GM19351 (cell line): ENCODE results near the gene DNAH17.

ENCODE experiments used
- ATAC-seq: cut with Tn5 transposase; IDR thresholded peaks from one replicate; pipeline ENCODE4 v1.9.1; 2021; ENCODE audit warnings: mild to moderate bottlenecking, moderate library complexity; ENCODE audit not compliant: unreplicated experiment

Gene DNAH17

DNA sequence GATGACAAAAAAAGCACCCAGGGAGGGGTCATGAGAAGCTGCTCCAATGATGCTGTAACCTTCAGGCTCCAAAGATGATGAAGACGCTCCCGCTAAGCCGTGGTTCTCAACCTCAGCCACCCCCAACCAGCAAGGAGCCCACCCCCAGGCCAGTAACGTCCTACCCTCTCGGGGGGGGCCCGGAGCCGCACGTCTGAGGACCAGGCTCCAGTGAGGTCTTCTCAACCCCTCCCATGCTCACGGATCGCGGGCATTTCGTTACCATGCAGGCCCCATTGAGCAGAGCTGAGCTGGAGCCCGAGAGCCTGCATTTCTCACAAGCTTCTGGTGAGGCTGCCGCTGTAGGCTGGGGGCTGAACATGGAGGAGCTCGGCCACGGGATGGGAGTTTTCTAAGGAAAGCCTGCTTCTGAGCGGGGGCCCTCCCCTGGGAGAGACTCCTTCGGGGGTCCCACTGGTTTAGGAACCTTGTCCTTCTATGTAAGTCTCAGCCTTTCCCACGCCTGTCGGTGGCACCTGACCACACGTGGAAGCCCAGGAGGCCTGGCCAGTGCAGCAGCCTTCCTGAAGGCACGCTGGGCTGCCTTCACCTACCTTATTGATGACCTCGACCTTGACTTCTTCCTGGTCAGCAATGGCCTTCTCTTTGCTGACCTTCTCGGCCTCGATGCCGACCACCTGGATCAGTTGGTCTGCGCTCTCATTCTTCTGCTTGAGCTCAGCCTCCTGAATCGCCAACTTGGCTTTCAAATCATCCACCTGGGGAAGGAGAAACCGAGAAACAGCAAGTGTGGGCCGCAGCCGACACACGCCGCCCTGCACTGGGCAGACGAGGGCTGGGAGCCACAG, 116.0 kb downstream of the DNAH17 start:
- ATAC-seq: no peak

DNA sequence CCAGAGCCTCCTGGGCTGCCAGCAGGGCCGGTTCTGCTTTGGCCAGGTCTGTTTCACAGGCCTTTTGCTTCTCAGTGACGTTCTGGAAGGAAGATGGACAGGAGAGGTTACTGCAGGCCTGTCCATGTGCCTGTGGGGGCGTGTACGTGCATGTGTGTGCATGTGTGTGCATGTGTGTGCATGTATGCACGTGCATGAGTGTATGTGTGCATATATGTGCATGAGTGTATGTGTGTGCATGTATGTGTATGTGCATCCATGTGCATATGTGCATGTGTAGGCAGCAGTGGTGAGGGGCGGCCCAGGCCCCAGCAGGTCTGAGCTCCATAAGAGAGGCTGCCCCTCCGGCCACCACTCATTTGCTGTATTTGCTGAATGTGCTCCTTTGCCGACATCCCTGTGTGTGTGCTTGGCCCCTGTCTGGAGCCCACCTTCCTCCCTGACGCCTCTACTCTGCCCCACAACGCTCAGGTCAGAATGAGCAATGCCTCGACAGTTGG, 117.0 kb downstream of the DNAH17 start:
- ATAC-seq: no peak

DNA sequence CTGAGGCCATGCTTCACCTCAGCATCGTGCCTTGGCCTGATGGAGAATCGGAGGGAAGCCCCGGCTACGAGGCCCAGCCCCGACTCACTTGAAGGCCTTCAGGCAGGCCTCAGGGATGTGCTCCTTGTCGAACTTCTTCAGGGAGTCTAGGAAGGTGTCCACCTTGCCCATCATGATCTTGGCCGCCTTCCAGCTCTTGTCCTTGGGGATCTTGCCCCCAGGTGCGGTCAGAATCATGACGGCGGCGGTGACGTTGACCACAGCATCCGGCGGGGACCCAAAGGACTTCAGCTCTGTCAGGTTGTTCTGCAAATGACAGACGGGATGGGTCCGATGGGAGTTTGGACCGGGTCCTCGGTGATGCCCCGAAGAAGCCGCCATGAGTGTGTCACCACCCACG, 117.5 kb downstream of the DNAH17 start:
- ATAC-seq: no peak

DNA sequence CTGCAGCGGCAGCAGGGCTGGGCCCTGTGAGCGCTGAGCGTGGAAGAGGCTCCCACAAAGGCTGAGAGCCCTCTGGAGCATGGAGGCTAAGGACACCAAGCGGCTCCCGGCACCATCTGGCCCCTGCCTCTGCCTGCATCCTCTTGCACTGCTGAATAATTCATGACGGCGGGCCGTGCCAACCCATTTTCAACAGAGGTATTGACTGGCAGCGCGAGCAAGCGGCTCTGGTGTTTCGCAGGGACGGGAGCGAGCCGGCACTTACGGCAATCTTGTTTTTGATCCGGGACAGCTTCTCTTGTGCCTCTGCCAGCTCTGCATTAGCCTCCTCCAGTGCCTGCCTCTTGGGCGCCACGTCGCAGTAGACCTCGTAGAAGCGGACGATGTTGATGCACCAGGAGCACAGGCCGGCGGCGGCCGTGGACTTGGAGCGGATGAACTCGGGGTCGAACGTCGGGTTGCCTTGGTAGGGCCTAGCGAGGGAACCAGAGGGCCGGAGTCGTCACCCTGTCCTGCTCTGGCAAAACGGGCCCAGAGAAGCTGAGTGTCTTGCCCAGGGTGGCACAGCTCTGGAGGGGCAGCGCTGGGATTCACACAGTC, 118.4 kb downstream of the DNAH17 start:
- ATAC-seq: no peak

DNA sequence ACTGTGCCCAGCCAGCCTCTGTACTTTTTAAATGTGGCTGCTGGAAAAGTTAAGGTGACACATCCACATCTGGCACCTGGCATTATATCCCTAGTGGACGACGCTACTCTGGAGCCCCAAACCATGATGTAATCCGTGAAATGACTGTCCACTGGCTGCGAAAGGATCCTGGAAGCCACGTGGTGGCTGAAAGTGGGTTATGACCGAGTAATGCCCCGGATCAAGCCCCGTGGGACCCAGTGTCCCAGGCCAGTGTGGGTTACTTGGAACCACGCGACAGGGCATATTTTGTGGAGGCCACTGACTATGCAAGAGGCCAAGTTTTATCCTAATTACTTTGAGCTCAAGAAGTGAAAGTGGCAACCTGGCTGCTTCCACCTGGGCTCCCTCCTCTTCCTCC, 119.1 kb downstream of the DNAH17 start:
- ATAC-seq: no peak

DNA sequence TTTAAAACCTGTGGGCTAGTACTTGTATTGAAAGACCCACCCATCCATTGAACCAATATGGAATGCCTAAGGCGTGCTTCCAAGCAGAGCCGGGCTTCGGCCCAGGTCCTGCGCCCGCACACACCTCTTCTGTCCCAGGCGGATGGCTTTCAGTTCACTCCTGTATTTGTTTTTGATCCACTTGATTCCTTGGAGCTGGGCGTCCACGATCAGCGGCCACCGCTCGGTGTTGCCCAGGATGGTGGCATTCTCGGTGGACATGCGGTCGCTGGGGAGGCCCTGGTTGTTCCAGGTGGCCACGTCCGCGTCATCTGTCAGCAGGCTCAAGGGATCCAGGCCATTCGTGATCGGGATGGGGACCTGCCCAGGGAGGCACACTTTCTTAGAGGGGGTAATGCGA, 122.8 kb downstream of the DNAH17 start:
- ATAC-seq: no peak

DNA sequence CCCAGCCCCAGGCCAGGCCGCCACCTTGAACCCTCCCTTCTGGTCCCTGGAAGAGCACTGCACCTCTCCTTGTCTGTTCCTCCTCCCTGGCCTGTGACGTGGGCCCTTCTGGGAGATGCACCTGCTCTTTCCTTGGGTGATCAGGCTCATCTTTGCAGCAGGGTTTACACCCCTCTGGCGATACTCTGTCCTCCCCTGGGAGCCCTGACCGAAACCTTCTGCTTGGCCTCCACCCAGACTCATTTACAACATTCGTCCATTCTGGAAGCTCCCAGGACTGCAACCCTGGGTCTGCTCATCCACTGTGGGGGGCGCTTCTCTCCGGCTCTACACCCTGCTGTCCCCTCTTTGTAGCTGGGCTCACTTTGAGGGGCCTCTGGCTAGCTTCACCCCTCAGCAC, 125.4 kb downstream of the DNAH17 start:
- no peak for ATAC-seq

DNA sequence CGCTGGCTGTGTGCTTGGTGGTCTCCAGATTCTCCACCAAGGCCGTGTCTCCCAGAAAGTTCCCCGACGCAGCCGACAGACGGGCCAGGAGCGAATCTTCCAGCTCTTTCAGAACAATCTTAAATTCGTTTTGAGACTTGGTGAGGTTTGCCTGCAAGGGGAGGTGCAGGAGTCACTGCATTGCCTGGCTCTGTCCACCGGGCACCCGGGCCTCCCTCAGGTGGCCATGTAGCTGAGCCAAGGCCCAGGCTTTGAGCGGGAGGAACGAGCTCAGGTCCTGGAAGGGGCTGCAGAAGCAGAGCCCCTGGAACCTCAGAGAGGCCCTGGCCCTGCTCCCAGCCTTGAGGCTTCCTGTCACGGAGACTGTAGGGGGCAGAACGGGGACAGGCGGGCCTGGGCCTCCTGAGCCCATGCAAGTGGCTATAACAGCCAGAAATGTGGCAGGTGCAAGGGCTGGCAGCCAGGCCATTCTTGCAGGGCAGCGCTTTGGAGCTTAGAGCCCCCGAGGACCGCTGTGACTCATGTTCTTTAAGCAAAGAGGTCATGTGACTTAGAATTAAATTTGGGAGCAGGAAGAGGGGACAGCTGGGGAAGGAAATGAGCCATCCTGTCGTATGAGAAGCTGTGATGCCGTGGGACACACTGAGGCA, 126.4 kb downstream of the DNAH17 start:
- no peak for ATAC-seq

DNA sequence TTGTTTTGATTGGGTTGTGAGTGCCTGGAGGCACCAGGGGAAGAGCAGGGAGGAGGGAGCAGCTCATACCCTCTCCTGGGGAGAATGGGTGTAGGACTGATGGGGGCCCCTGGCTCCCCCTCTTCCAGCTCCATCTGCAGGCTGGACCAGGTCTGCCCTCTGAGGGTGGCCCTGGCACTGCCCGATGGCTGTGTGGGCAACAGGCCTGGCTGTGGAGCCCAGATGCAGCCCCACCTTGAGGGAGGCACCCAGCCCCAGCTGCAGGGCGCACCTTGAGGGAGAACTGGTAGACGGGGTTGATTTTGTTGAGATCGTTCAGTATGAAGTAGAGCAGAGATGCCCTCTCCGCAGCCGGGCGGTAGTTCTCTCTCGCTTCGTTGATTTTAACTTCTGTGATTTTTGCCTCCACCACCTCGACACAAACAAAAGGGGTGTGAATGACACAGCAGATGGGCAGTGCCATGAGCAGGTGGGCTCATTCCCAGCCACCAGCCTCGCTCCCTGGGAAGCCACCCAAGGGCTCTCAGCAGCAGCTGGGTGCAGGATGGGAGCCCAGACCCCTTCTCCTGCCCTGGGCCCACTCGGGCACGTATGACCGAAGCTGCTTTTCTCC, 127.1 kb downstream of the DNAH17 start:
- ATAC-seq: no peak

DNA sequence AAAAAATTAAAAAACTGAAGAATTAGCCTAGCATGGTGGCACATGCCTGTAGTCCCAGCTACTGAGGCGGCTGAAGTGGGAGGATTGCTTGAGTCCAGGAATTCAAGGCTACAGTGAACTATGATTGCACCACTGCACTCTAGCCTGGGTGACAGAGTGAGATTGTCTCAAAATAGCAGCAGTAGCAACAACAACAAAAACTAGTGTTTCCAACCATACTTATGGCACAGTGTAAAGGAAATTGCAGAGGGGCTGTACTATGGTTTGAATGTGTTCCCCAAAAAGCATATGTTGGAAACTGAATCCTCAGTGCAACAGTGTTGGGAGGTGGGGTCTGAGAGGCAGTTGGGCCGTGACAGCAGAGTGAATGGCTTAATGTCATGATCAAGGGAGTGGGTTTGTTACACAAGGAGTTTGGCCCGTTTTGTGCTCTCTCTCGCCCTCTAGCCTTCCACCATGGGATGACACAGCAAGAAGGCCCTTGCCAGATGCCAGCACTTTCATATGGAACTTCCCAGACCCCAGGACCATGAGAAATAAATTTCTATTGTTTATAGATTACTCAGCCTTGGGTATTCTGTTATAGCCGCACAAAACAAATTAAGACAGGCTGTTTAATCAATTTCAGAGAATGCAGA, 128.7 kb downstream of the DNAH17 start:
- no peak for ATAC-seq

DNA sequence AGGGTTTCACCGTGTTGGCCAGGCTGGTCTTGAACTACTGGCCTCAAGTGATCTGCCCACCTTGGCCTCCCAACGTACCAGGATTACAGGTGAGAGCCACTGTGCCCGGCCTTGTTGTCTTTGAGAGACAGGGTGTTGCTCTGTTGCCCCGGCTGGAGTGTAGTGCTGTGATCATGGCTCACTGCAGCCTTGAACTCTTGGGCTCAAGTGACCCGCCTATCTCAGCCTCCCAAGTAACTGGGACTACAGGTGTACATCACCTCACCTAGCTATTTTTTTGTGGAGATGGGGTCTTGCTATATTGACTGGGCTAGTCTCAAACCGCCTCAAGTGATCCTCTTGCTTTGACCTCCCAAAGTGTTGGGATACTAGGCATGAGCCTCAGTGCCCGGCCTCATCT, 130.4 kb downstream of the DNAH17 start:
- ATAC-seq: no peak

DNA sequence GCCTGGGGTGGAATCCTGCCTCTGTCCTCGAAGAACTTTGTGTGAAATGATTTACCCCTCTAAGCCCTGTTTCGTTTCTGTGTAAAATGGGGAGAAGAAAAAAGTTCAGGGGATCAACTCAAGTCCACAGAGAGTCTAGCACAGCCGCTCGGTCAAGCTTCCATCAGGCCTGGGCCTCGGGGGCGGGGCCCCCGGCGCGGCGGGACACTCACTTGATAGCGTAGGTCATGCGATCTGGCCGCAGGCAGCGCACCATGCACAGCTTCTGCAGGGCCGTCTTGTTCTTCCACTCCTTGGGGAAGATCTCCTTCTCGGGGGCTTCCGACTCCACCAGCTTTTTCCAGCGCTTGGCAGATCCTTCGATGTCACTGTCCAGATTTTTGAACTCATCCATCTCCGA, 132.8 kb downstream of the DNAH17 start:
- no peak for ATAC-seq

DNA sequence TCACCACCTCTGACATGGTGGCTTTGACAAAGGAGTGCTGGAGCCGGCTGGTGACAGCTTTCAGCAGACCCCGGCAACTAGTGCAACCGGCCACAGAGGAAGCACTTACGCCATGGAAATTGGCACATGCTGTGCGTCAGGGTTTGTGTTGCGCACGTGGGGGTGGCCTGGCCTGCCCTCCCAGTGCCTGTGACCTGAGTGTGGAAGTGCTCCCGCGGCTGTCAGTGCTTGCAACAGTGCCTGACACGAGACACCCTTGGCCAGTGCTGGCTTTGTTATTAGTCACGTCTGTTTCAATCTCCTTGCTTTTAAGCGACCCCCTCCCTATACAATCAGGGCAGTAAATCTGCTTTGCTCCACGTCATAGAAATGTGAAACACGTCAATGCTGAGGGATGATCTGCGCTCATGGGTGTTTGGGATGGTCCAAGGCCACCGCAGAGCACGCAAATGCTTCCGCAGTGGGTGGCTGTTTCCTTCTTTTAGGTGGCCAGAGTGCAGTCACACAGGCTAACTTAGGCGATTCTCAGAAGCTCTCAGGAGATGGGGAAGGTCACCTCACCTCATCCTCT, 134.5 kb downstream of the DNAH17 start:
- ATAC-seq: no peak

DNA sequence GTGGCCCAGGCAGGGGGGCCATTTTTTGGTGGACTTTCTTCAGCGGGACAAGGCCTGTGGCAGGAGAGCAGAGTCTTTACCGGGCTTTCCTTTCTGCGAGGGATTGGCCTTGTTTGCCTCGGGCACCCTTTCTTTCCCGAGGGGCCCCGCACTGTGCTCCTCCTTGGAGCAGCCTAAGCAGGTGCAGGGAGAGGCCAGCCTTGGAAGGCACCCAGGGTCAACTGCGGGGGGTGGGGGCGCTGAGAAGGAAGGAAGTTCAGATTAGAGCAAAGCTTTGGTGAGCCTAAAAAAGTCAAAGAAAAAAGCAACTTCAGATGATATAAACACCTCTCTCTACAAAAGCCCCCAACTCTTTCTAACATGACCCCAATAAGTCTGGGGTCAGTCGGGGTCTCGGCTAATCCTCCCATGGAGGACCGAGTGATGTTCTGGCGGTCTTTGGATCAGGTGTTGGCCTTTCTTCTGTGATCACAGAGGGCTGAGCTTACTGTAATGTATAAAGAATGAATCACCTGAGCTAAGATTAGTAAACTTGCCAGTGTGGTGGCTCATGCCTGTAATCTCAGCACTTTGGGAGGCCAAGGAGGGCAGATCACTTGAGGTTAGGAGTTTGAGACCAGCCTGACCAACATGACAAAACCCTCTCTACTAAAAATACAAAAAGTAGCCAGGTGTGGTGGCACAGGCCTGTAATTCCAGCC, 135.8 kb downstream of the DNAH17 start:
- no peak for ATAC-seq

DNA sequence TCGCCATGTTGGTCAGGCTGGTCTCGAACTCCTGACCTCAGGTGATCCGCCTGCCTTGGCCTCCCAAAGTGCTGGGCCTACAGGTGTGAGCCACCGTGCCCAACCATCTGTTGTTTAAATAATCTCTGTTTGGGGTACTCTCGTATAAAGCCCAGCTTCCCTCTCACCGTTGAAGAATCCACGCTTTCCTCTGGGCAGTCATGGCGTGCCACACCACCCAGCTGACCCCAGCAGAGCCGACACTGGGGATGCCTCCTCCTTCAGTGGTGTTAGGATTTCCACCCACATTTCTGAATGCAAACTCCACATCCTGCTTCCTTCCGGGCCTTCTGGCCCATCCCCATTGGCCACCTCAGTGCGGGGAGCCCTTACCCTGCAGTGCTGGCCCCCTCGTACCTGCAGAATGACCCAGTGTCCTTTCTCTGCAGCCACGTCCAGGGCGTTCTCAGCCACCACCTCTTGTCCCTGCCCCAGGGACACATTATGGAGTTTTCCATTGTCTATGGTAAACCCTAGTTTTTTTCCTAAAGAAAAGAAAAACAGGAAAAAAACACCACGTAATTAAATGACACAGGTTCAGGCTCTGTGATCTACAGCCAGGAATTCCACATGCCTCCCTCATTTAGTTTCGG, 138.4 kb downstream of the DNAH17 start:
- no peak for ATAC-seq

DNA sequence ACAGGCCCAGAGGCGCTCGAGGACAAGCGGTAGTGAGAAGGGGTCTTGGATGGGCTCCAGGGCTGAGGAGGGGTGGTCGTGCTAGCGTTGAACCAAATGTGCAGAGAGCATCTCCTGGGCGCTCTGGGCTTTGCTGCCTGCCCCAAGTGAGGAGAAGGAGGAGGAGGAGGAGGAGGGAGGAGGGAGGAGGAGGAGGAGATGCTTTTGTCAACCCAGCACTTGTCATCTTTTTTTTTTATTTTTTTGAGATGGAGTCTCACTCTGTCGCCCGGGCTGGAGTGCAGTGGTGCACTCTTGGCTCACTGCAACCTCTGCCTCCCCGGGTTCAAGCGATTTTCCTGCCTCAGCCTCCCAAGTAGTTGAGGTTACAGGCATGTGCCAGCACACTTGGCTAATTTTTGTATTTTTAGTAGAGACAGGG, 138.9 kb downstream of the DNAH17 start:
- no peak for ATAC-seq

DNA sequence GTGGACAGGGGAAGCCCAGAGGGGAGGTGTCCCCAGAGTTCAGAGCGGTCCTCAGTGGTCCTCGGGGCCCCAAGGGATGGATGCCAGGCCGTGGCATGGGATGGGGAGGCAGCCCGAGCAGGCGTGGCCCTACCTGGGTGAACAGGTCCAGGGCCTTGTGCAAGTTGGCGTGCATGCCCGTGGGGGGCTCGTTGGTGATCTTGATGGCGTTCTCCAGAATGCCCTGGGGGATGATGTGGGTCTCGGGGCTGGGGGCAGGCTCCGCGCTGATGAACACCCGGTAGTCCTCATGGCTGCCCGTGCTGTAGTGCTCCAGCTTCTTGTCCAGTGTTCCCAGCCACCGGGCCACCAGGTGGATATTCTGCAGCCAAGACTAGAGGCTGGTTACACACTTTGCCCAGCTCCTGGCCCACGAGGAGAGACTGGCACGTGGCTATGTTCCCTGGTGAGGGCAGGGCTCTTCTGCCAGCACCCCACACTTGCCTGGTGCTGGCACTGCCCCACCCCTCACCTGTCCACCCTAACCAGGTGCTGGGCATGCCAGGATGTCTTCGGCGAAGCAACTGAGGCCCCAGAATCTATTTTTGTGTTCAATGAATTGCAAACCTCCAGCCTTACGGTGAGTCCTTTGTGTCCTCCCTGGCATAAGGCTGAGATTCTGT, 139.6 kb downstream of the DNAH17 start:
- no peak for ATAC-seq

DNA sequence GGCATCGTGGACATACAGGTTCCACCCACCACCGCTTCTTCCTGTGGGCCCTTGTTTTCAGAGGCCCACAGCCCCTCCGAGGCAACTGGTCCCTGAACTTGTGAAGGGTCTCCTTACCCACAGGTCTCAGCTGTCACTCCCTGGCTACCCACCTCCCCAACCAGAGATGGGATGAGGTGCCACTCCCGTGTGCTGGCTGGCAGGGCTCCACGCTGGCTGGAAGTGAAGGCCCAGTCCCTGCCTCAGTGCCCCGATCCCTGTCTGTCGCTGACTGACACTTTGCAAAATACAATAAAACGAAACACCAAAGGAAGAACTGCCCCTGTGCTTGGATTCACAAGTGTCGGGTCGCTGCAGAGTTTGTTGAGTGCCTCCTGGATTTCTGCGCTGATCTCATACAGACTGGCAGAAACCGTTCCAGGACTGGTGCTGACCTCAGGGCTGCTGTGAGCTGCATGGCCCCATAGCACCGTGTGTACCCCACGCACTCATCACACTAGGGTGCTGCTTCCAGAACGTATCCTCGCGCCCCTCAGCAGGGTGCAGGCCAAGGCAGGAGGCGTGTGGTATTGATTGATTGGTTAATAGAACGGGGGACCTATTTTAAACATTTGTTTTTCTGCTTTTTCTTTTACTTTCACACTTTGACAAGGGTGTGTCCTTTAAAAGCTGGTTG, 141.7 kb downstream of the DNAH17 start:
- ATAC-seq: no peak
